ENCODE results near the gene SCUBE2. TPM values are rescaled to one million over a fixed set of nuclear protein-coding genes. Genes with fewer than 3 reads are reported as not detected.

SCUBE2 gene
- polyA plus RNA-seq, 1 of the 3 experiments (the other 2 are of a cell fraction): 0.76 TPM

DNA sequence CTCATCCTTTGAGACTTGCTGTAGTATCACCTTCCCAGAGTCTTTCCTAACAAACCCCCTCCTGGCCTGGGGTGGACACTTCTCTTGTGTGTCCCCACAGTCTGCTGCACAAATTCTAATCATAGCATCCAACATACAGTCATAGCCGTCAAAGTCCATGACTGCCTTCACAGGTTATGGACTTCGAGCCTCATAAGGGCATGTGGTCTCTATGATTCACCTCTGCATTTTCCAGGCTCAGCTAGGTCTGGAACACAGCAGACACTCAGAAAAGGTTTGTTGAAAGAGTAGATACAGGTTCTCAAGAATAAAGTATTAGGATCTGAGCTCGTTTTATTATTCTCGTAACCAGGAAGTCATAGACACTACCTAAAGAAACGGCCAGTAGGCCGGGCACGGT, 13.2 kb upstream of the SCUBE2 start:
- WGBS (ENCODE audit: low lambda C conversion rate): 91% methylated on average over 7 of the region's 7 CpGs

More for the DNA sequence above, 13.2 kb upstream of the SCUBE2 start:
- Histone ChIP-seq H3K4me2 (no peak overlapping the region), H4K20me1 (ENCODE audit: insufficient read depth) (no peaks in the 10 kb centered on the region), H3K9me2 (no peaks in the 10 kb centered on the region), H3K9ac (no peak overlapping the region), H3K9me3 (no peaks in the 10 kb centered on the region), H3K79me2 (ENCODE audit: insufficient read depth) (no peaks in the 10 kb centered on the region), H3F3A (replicated peaks; ENCODE audit: insufficient read depth) (no peaks in the 10 kb centered on the region), H3K4me1 (ENCODE audit: control insufficient read depth in 1 of 2, insufficient read depth in 2 of 2, low read depth in 1 of 2, low read length in 1 of 2) (no peaks in the 10 kb centered on the region), H3K36me3 (replicated peaks in 1 of 2; ENCODE audit: control insufficient read depth in 1 of 2, insufficient read depth in 2 of 2, low read length in 1 of 2) (no peaks in the 10 kb centered on the region), H3K27ac (ENCODE audit: low read depth in 2 of 2, low read length in 1 of 2) (no peak overlapping the region), H3K4me3 (ENCODE audit: low read depth in 2 of 2, low read length in 1 of 2) (no peak overlapping the region), H2AFZ (ENCODE audit: low read depth) (no peak overlapping the region), H3K27me3 (ENCODE audit: insufficient read depth) (no peaks in the 10 kb centered on the region)
- DNase-seq: no peak
- CTCF ChIA-PET: interaction anchor here (0.7 to 2.8 kb wide), 3 partner anchors 11 to 144 kb away, joined by 3 to 11 read pairs (median 4); no protein-coding TSS in a partner anchor
- POLR2A ChIA-PET: no interaction called here
- TF ChIP-seq MXI1 (IDR thresholded peaks at IDR 0.05; ENCODE audit: low read depth, low read length): no peak
- TF ChIP-seq, protein P1, sequence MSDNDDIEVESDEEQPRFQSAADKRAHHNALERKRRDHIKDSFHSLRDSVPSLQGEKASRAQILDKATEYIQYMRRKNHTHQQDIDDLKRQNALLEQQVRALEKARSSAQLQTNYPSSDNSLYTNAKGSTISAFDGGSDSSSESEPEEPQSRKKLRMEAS (IDR thresholded peaks at IDR 0.05; ENCODE audit: low read depth): no peak
- TF ChIP-seq EP300 (IDR thresholded peaks at IDR 0.05; ENCODE audit: borderline replicate concordance in 1 of 2, low read depth in 1 of 2, low read length in 1 of 2): no peak
- TF ChIP-seq TEAD4 (IDR thresholded peaks at IDR 0.05; ENCODE audit: borderline replicate concordance, insufficient read depth): no peak
- TF ChIP-seq, protein P2, sequence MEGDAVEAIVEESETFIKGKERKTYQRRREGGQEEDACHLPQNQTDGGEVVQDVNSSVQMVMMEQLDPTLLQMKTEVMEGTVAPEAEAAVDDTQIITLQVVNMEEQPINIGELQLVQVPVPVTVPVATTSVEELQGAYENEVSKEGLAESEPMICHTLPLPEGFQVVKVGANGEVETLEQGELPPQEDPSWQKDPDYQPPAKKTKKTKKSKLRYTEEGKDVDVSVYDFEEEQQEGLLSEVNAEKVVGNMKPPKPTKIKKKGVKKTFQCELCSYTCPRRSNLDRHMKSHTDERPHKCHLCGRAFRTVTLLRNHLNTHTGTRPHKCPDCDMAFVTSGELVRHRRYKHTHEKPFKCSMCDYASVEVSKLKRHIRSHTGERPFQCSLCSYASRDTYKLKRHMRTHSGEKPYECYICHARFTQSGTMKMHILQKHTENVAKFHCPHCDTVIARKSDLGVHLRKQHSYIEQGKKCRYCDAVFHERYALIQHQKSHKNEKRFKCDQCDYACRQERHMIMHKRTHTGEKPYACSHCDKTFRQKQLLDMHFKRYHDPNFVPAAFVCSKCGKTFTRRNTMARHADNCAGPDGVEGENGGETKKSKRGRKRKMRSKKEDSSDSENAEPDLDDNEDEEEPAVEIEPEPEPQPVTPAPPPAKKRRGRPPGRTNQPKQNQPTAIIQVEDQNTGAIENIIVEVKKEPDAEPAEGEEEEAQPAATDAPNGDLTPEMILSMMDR (IDR thresholded peaks at IDR 0.05): no peak
- no peak for TF ChIP-seq CHD2 (IDR thresholded peaks at IDR 0.05; ENCODE audit: low read length, partially characterized antibody)
- TF ChIP-seq TAF1 (IDR thresholded peaks at IDR 0.05; ENCODE audit: borderline replicate concordance, low read depth, low read length): no peak
- TF ChIP-seq GATA2 (CRISPR knock-in tag; IDR thresholded peaks at IDR 0.05): no peak
- TF ChIP-seq RCOR1 (IDR thresholded peaks at IDR 0.05; ENCODE audit: low read length): no peak
- no peak for TF ChIP-seq RXRA (IDR thresholded peaks at IDR 0.05; ENCODE audit: borderline replicate concordance, low read depth)
- TF ChIP-seq GABPA (IDR thresholded peaks at IDR 0.05; ENCODE audit: low read depth): no peak
- TF ChIP-seq, protein P3, sequence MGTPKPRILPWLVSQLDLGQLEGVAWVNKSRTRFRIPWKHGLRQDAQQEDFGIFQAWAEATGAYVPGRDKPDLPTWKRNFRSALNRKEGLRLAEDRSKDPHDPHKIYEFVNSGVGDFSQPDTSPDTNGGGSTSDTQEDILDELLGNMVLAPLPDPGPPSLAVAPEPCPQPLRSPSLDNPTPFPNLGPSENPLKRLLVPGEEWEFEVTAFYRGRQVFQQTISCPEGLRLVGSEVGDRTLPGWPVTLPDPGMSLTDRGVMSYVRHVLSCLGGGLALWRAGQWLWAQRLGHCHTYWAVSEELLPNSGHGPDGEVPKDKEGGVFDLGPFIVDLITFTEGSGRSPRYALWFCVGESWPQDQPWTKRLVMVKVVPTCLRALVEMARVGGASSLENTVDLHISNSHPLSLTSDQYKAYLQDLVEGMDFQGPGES (IDR thresholded peaks at IDR 0.05; ENCODE audit: low read depth, low read length): no peak
- no peak for TF ChIP-seq FOSL2 (IDR thresholded peaks at IDR 0.05; ENCODE audit: borderline replicate concordance, low read depth)
- no peak for TF ChIP-seq RFX5 (IDR thresholded peaks at IDR 0.05; ENCODE audit: low read length)
- TF ChIP-seq, protein P4, sequence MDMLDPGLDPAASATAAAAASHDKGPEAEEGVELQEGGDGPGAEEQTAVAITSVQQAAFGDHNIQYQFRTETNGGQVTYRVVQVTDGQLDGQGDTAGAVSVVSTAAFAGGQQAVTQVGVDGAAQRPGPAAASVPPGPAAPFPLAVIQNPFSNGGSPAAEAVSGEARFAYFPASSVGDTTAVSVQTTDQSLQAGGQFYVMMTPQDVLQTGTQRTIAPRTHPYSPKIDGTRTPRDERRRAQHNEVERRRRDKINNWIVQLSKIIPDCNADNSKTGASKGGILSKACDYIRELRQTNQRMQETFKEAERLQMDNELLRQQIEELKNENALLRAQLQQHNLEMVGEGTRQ (IDR thresholded peaks at IDR 0.05; ENCODE audit: borderline replicate concordance, low read depth, low read length): no peak
- no peak for TF ChIP-seq ELF1 (IDR thresholded peaks at IDR 0.05)
- no peak for TF ChIP-seq JUND (IDR thresholded peaks at IDR 0.05)
- no peak for TF ChIP-seq SIN3A (IDR thresholded peaks at IDR 0.05; ENCODE audit: borderline replicate concordance, low read depth, low read length)

Measured in SK-N-SH (cell line).